Measurements from ENCODE around the gene SVIP. TPM values are rescaled to one million over a fixed set of nuclear protein-coding genes. Genes with fewer than 3 reads are reported as not detected.

SVIP gene
- polyA plus RNA-seq, 3 donors, result 37.3 to 43.7 (median 40.5) TPM

Other genes starting within 250 kb of the SVIP start
- gene FANCF, start 204.0 kb downstream of the SVIP start, polyA plus RNA-seq (ENCODE audit: insufficient read length in 3 of 3), result 10 to 100 TPM; 18.0 to 20.7 (median 19.2) TPM
- 10 to 100 TPM in 2 of 3 donors, 1 to 10 TPM in 1; 9.8 to 12.5 (median 11.2) TPM for gene GAS2, start 163.2 kb downstream of the SVIP start, polyA plus RNA-seq (ENCODE audit: insufficient read length in 3 of 3)
- not detected for gene CCDC179, start 30.7 kb upstream of the SVIP start, polyA plus RNA-seq (ENCODE audit: insufficient read length in 3 of 3)